Measurements from ENCODE around the gene C19orf44.

The C19orf44 gene

GRCh38 chr19:16518061-16518460 is 21.9 kb downstream of the C19orf44 start:
- no peak for DNase-seq (ENCODE audit: low read depth, low spot score)

GRCh38 chr19:16518483-16519229 is 22.5 kb downstream of the C19orf44 start:
- no peak for DNase-seq (ENCODE audit: low read depth, low spot score)

- DNase-seq (ENCODE audit: low read depth, low spot score) = no peak
Observed at GRCh38 chr19:16519230-16519687, 23.1 kb downstream of the C19orf44 start.

GRCh38 chr19:16520074-16520973 is 24.1 kb downstream of the C19orf44 start:
- no peak for DNase-seq (ENCODE audit: low read depth, low spot score)

- no peak for DNase-seq (ENCODE audit: low read depth, low spot score)
Observed at GRCh38 chr19:16520986-16521624, 24.9 kb downstream of the C19orf44 start.

- no peak for DNase-seq (ENCODE audit: low read depth, low spot score)
Observed at GRCh38 chr19:16521715-16522289, 25.6 kb downstream of the C19orf44 start.

- no peak for DNase-seq (ENCODE audit: low read depth, low spot score)
Observed at GRCh38 chr19:16522559-16523377, 26.6 kb downstream of the C19orf44 start.

GRCh38 chr19:16524991-16525734 is 29.0 kb downstream of the C19orf44 start:
- DNase-seq (ENCODE audit: low read depth, low spot score) = no peak

- no peak for DNase-seq (ENCODE audit: low read depth, low spot score)
Observed at GRCh38 chr19:16525751-16526481, 29.7 kb downstream of the C19orf44 start.

GRCh38 chr19:16527334-16527935 is 31.2 kb downstream of the C19orf44 start:
- DNase-seq (ENCODE audit: low read depth, low spot score) = no peak

- no peak for DNase-seq (ENCODE audit: low read depth, low spot score)
Observed at GRCh38 chr19:16527971-16528521, 31.9 kb downstream of the C19orf44 start.

- DNase-seq (ENCODE audit: low read depth, low spot score) = no peak
Observed at GRCh38 chr19:16529466-16530144, 33.4 kb downstream of the C19orf44 start.

- no peak for DNase-seq (ENCODE audit: low read depth, low spot score)
Observed at GRCh38 chr19:16530540-16531379, 34.6 kb downstream of the C19orf44 start.

GRCh38 chr19:16531380-16531669 is 35.1 kb downstream of the C19orf44 start:
- no peak for DNase-seq (ENCODE audit: low read depth, low spot score)

GRCh38 chr19:16532440-16533234 is 36.4 kb downstream of the C19orf44 start:
- DNase-seq (ENCODE audit: low read depth, low spot score) = no peak

GRCh38 chr19:16535381-16535780 is 39.2 kb downstream of the C19orf44 start:
- no peak for DNase-seq (ENCODE audit: low read depth, low spot score)

- no peak for DNase-seq (ENCODE audit: low read depth, low spot score)
Observed at GRCh38 chr19:16536130-16536529, 39.9 kb downstream of the C19orf44 start.
